Measurements from ENCODE around the gene TMEM132D.

DNA sequence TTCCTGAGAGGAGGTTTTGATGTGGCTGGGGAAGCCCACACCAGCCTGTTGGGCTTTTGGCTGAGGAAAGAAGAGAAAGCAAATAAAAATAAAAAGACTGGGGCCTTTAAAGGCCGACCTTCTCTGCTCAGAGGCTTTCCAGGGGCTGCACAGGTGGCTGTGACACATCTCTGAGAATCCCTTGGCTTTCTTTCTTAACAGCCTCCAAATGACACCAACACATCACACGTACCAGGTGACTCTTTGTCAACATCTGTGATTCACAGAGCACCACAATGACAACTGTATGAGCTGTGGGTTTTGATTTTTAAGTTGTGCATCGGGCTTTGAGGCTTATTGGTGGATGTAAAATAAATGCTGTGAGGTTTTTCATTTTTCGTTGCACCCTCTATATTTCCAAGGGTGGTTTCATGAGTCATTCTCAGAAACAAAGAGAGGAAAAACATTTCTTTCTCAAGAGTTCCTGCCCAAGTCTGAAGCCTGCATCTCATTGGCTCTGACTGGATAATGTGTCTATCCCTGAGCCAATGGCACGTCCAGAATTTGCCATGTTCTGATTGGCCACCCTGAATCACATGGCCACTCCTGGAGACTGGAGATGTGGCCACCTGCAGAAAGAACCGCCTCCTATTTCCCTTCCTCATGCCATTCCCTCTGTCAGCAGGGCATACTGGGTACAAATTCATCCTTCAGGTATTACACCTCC lies 701.6 kb downstream of the TMEM132D start:
- no peak for TF ChIP-seq POLR2A (IDR thresholded peaks at IDR 0.05; ENCODE audit: low read length)
- no peak for TF ChIP-seq GATA1 (IDR thresholded peaks at IDR 0.05; ENCODE audit: low read depth, low read length)

Data from erythroblast (primary cell).